GM12891 (cell line): ENCODE data around the gene PLVAP.

Experiments
- DNase-seq: peaks from one replicate; pipeline ENCODE4 v3.0.0; 2011; ENCODE audit warnings: low spot score; ENCODE audit not compliant: insufficient read length
- FAIRE-seq: peaks from 2 replicates; lab custom pipeline; 2011; peaks lifted over from hg19 to GRCh38; lab: Jason Lieb, UNC
- PAX5 ChIP-seq: IDR thresholded peaks from 2 replicates; pipeline ENCODE4 v1.6.1; 2011; ENCODE audit warnings: low read length, moderate library complexity, mild to moderate bottlenecking; ENCODE audit not compliant: insufficient read depth, severe bottlenecking
- POLR2A ChIP-seq: IDR thresholded peaks from 2 replicates; pipeline ENCODE4 v1.6.1; 2011; ENCODE audit warnings: low read depth, low read length, control low read depth
- POLR2AphosphoS5 ChIP-seq: IDR thresholded peaks from 2 replicates; pipeline ENCODE4 v1.6.1; 2011; ENCODE audit warnings: low read depth, low read length, control low read depth
- POU2F2 ChIP-seq: IDR thresholded peaks from 2 replicates; pipeline ENCODE4 v1.6.1; 2011; ENCODE audit warnings: low read depth, mild to moderate bottlenecking, control low read depth, low read length, moderate library complexity
- SPI1 ChIP-seq: IDR thresholded peaks from 2 replicates; pipeline ENCODE4 v1.6.1; 2011; ENCODE audit warnings: low read depth, low read length, control low read depth
- TAF1 ChIP-seq: IDR thresholded peaks from 2 replicates; pipeline ENCODE4 v1.6.1; 2011; ENCODE audit warnings: low read depth, low read length, control low read depth

PLVAP gene

DNA sequence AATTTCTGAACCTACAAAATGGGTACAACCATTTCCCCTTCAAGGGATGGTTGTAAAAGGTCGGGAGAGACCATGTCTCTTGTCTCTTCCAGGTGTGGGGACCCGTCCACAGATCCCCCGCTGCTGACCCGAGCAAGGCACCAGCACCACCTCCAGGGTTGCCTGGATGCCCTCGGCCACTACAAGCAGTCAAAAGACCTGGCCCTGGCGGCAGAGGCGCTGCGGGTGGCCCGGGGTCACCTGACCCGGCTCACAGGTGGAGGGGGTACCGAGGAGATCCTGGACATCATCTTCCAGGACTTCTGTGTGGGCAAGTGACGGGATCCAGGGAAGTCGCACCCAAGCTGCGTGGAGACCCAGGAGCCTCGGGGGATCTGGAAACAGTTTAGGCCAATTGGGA, 35.8 kb downstream of the PLVAP start:
- TF ChIP-seq PAX5 (no peak), SPI1 (no peak), TAF1 (no peak), POLR2AphosphoS5 (no peak), POLR2A (no peak), POU2F2 (no peak)
- FAIRE-seq = no peak

DNA sequence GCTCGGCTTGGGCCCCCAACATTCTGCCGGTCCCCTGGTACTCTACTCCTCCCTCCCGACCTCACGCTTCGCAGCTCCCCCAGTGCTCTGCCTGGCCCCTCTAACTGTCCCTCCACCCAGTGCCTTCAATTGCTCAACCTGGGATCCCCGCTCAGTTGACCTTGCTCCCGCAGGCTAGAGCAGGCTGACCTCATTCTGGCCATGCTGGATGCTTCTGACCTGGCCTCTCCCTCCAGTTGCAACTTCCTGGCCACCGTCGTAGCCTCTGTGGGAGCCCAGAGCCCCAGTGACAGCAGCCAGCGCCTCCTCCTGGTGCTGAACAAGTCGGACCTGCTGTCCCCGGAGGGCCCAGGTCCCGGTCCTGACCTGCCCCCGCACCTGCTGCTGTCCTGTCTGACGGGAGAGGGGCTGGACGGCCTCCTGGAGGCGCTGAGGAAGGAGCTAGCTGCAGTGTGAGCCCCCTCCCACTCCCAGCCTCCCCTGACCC, 36.2 kb downstream of the PLVAP start:
- TF ChIP-seq POLR2AphosphoS5 = no peak
- no peak for TF ChIP-seq SPI1
- TF ChIP-seq PAX5 = no peak
- TF ChIP-seq TAF1 = no peak
- TF ChIP-seq POU2F2 = no peak
- no peak for TF ChIP-seq POLR2A
- FAIRE-seq = no peak
- no peak for DNase-seq

More for the DNA sequence above, 35.8 kb downstream of the PLVAP start:
- DNase-seq = no peak

DNA sequence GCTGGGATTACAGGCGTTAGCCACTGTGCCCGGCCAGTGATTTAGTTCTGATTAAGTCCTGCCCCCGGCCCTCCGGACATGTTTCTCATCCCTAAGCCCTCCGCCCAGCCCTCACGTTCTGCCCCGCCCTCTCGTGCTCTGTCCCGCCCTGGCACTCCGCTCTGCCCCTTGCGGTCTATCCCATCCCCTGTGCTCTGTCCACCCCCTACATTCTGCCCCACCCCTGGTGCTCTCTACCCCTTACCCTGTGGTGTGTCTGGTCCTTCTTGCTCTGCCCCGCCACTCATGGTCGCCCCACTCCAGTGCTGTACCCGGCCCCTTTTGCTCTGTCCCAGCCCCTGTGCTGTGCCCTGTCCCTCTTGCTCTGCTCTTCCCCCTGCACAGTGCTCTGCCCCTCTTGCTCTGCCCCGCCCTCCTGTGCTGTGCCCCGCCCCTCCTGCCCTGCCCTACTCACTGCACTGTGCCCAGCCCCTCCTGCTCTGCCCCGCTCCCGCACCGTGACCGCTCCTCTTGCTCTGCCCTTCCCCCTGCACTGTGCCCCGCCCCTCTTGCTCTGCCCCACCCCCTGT, 36.8 kb downstream of the PLVAP start:
- no peak for FAIRE-seq
- DNase-seq = no peak
- no peak for TF ChIP-seq POU2F2
- no peak for TF ChIP-seq SPI1
- TF ChIP-seq POLR2AphosphoS5 = no peak
- TF ChIP-seq PAX5 = no peak
- no peak for TF ChIP-seq TAF1
- TF ChIP-seq POLR2A = no peak

DNA sequence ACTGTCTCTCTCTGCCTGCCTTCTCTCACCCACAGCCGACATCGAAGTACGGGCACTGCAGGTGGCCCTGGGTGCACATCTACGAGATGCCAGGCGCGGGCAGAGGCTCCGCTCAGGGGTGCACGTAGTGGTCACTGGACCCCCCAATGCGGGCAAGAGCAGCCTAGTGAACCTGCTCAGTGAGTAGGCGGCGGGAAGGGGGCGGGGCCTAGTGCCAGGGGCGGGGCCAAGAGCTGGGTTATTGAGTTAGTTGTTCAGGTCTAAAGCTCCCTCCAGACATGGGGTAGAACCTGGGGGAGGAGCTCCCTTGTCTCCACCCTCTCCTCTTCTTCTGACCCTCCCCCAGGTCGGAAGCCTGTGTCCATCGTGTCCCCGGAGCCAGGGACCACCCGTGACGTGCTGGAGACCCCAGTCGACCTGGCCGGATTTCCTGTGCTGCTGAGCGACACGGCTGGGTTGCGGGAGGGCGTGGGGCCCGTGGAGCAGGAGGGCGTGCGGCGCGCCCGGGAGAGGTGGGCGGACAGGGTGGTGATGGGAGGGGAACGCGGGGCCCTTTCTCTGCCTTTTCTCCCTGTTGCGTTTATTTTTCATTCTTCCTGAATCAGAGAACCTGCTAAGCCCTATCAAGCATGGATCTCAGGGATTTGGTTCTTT, 37.9 kb downstream of the PLVAP start:
- TF ChIP-seq POLR2AphosphoS5 = no peak
- no peak for TF ChIP-seq SPI1
- no peak for TF ChIP-seq TAF1
- no peak for TF ChIP-seq POU2F2
- no peak for TF ChIP-seq POLR2A
- TF ChIP-seq PAX5 = no peak
- DNase-seq = no peak
- no peak for FAIRE-seq

DNA sequence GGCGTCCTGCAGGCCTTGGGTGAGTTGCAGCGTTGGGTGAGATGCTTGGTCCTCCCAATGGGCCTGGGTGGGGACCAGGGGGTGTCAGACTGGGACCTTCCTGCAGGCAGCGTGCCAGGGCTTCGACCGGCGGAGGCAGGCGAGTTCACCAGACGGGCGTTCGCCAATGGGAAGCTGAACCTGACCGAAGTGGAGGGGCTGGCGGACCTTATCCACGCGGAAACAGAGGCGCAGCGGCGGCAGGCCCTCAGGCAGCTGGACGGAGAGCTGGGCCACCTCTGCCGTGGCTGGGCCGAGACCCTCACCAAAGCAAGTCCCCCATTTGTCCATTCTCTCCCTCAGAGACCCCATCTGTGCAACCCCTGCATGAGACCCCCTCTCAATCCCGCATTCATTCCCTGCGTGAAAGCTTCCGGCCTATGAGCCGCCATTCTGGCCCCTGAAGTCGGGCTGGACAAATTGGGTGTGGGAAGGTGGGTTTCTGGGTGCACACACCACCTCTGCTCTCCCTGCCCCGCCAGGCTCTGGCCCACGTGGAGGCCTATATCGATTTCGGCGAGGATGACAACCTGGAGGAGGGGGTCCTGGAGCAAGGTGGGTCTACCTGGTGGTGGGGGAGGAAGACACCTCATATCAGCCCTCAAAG, 38.6 kb downstream of the PLVAP start:
- TF ChIP-seq POLR2A = no peak
- TF ChIP-seq POU2F2 = no peak
- TF ChIP-seq PAX5 = no peak
- no peak for TF ChIP-seq TAF1
- TF ChIP-seq SPI1 = no peak
- TF ChIP-seq POLR2AphosphoS5 = no peak
- FAIRE-seq = no peak

DNA sequence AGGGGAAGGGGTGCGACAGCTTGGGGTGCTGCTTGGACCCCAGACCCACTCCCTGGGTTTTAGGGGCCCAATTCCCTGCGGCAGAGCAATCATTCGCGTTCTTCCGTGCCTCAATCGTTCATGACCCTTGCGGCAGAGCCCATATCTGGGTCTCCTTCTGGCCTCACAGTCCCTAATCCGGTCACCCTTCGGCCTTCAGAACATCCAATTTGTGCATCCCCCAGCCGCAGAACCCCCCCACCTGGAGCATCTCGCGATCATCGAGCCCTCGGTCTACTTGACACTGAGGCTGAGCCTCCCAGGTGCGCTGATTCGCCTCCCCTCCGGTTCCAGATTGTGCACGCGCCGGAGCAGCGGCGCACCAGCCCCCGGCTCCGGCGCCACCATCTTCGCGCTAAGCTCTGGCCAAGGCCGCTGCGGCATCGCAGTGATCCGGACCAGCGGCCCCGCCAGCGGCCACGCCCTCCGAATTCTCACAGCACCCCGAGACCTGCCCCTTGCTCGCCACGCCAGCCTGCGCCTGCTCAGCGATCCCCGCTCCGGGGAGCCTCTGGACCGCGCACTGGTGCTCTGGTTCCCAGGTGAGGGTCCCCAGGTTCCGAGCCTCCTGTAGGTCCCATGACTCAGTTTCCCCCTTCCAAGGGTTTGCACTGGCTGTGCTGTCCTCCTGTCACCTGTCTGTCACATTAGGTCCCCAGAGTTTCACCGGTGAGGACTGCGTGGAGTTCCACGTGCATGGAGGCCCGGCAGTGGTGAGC, 39.3 kb downstream of the PLVAP start:
- DNase-seq (no peak), FAIRE-seq (no peak)
- TF ChIP-seq SPI1 = no peak

More for the DNA sequence above, 38.6 kb downstream of the PLVAP start:
- no peak for DNase-seq

DNA sequence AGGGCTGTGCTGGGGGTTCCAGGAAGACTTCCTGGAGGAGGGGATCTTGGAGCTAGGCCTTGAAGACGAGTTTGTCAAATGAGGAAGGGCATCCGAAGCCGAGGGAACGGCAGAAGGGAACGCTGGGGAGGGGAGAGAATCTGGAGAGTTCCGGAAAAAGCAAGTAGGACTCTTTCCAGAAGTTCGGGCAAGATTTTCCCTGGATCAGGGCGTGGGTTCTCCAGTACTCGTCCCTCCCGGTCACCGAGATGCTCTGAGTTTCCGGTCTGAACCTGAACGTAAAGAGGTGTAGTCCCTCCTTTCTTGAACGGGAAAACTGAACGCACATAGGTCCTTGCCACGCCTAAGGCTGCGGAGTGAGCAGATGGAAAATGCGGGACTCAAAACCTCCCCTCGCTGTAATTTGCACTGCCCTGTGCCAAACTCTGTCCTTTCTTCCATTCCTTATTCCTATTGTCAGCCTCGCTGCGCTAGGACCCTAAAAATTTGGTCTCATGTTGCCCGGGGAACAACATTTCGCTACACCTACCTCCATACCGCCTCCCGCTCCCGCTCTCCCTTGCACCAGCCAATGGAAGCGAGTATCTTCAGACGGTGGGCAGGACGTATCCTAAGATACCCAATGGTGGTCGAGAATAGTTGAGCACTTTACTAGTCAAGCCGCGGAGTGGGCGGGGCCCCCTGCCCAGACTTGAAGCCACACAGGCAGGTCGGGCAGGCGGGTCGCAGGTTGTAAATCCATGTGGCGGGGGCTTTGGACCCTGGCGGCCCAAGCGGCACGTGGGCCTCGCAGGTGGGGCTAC, 40.1 kb downstream of the PLVAP start, which contains the start of gene GTPBP3:
Gene GTPBP3, plus strand, starts transcription at position 682 of the 803 bp plus-strand sequence. Its CDS starts 59 bp downstream, at position 741.
- peak; percentile 66; the same call in 1 of the 2 replicates for TF ChIP-seq POU2F2
- TF ChIP-seq TAF1 = peak; percentile 18; the same call in 1 of the 2 replicates
- TF ChIP-seq SPI1 = peak; percentile 41; the same call in 1 of the 2 replicates
- no peak for TF ChIP-seq PAX5
- peak; percentile 62; the same call in 1 of the 2 replicates for TF ChIP-seq POLR2A
- TF ChIP-seq POLR2AphosphoS5 = peak; percentile 76
- FAIRE-seq = peak; percentile 100
- peak; percentile 93 for DNase-seq

DNA sequence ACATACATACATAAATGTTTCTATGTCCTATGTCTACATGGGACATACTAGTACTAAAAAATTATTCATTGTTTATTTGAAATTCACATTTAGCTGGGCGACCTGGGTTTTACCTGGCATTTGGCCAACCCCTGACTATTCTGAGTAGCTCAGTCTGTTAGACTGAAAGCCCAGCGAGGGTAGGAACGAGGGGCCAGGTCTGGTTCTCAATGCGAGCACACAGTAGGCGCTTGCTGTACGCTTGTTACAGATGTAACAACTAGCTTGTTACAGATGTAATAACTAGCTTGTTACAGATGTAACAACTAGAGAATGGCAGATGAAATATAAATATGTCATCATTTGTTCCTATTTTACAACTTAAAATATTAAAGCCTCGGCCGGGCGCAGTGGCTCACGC, 41.6 kb downstream of the PLVAP start:
- TF ChIP-seq POLR2AphosphoS5 (no peak), PAX5 (no peak), TAF1 (no peak), POU2F2 (no peak), POLR2A (no peak), SPI1 (no peak)
- FAIRE-seq (no peak), DNase-seq (no peak)
